Trophoblast cell (in vitro differentiated cells and primary cell): Measurements from ENCODE around the gene CFAP44.

ENCODE experiments used
- DNase-seq, 2 donors: peaks; one replicate each; pipeline ENCODE4 v3.0.0-alpha.2; 2016
- H2AFZ ChIP-seq: 2 replicates; pipeline ENCODE4 v1.6.1; 2013; ENCODE audit warnings: low read length, moderate library complexity, mild to moderate bottlenecking; ENCODE audit not compliant: insufficient read depth, poor library complexity
- H2AK5ac ChIP-seq: 2 replicates; pipeline ENCODE4 v1.6.1; 2013; ENCODE audit warnings: mild to moderate bottlenecking, low read length
- H2BK120ac ChIP-seq: 2 replicates; pipeline ENCODE4 v1.6.1; 2013; ENCODE audit warnings: low read length, mild to moderate bottlenecking, moderate library complexity; ENCODE audit not compliant: insufficient read depth, poor library complexity
- H2BK12ac ChIP-seq: 2 replicates; pipeline ENCODE4 v1.6.1; 2013; ENCODE audit warnings: mild to moderate bottlenecking, low read length, moderate library complexity
- H2BK5ac ChIP-seq: 2 replicates; pipeline ENCODE4 v1.6.1; 2013; ENCODE audit warnings: low read length, low read depth, moderate library complexity, mild to moderate bottlenecking; ENCODE audit not compliant: poor library complexity
- H3K14ac ChIP-seq: 2 replicates; pipeline ENCODE4 v1.6.1; 2013; ENCODE audit warnings: mild to moderate bottlenecking, low read length
- H3K18ac ChIP-seq: 2 replicates; pipeline ENCODE4 v1.6.1; 2013; ENCODE audit warnings: mild to moderate bottlenecking, low read length
- H3K23ac ChIP-seq: 2 replicates; pipeline ENCODE4 v1.6.1; 2013; ENCODE audit warnings: low read length
- H3K27ac ChIP-seq: 2 replicates; pipeline ENCODE4 v1.5.1; 2013; ENCODE audit warnings: low read depth, mild to moderate bottlenecking, inconsistent platforms, low read length, moderate library complexity
- H3K27me3 ChIP-seq: 2 replicates; pipeline ENCODE4 v1.6.1; 2013; ENCODE audit warnings: inconsistent platforms, mild to moderate bottlenecking, low read length, moderate library complexity; ENCODE audit not compliant: insufficient read depth
- H3K36me3 ChIP-seq, 2 experiments: 1 replicate in 1 of 2; 2 replicates in 1 of 2; pipeline ENCODE4 v1.6.1; 2013; ENCODE audit warnings: low read length in 2 of 2, mild to moderate bottlenecking in 2 of 2, moderate library complexity in 1 of 2; ENCODE audit not compliant: insufficient read depth in 2 of 2, control insufficient read depth in 1 of 2
- H3K4ac ChIP-seq: 2 replicates; pipeline ENCODE4 v1.6.1; 2013; ENCODE audit warnings: low read depth, mild to moderate bottlenecking, low read length, moderate library complexity
- H3K4me1 ChIP-seq, 2 experiments: 1 replicate in 1 of 2; 2 replicates in 1 of 2; pipeline ENCODE4 v1.6.1; 2013; ENCODE audit warnings: low read length in 2 of 2, mild to moderate bottlenecking in 2 of 2, moderate library complexity in 1 of 2; ENCODE audit not compliant: insufficient read depth in 2 of 2, control insufficient read depth in 1 of 2
- H3K4me2 ChIP-seq: 2 replicates; pipeline ENCODE4 v1.6.1; 2013; ENCODE audit warnings: inconsistent platforms, mild to moderate bottlenecking, low read length, moderate library complexity
- H3K4me3 ChIP-seq: 2 replicates; pipeline ENCODE4 v1.5.1; 2013; ENCODE audit warnings: mild to moderate bottlenecking, low read depth, low read length, inconsistent platforms
- H3K79me1 ChIP-seq: one replicate; pipeline ENCODE4 v1.6.1; 2013; ENCODE audit warnings: low read length
- H3K79me2 ChIP-seq: 2 replicates; pipeline ENCODE4 v1.6.1; 2013; ENCODE audit warnings: low read length, mild to moderate bottlenecking; ENCODE audit not compliant: control insufficient read depth, insufficient read depth, poor library complexity
- H3K9ac ChIP-seq: 2 replicates; pipeline ENCODE4 v1.6.1; 2013; ENCODE audit warnings: mild to moderate bottlenecking, low read length
- H3K9me3 ChIP-seq: 2 replicates; pipeline ENCODE4 v1.6.1; 2013; ENCODE audit warnings: low read depth, mild to moderate bottlenecking, control low read depth, inconsistent platforms, low read length; ENCODE audit not compliant: insufficient read depth
- H4K12ac ChIP-seq: 2 replicates; pipeline ENCODE4 v1.6.1; 2013; ENCODE audit warnings: low read depth, mild to moderate bottlenecking, low read length, moderate library complexity
- H4K8ac ChIP-seq: 2 replicates; pipeline ENCODE4 v1.6.1; 2013; ENCODE audit warnings: low read depth, mild to moderate bottlenecking, low read length, moderate library complexity
- H4K91ac ChIP-seq: one replicate; pipeline ENCODE4 v1.6.1; 2013; ENCODE audit warnings: low read depth, mild to moderate bottlenecking, low read length, moderate library complexity
- WGBS: extraction: QIAGEN DNeasy Blood & Tissue Kit; methylation state at CpG from one replicate; pipeline ENCODE4 v1.1.7; 2013; ENCODE audit warnings: missing lambda C conversion rate; ENCODE audit not compliant: insufficient read length, insufficient coverage; ENCODE audit errors: extremely low coverage; 5-methylcytosine and 5-hydroxymethylcytosine counted together

Gene CFAP44

DNA sequence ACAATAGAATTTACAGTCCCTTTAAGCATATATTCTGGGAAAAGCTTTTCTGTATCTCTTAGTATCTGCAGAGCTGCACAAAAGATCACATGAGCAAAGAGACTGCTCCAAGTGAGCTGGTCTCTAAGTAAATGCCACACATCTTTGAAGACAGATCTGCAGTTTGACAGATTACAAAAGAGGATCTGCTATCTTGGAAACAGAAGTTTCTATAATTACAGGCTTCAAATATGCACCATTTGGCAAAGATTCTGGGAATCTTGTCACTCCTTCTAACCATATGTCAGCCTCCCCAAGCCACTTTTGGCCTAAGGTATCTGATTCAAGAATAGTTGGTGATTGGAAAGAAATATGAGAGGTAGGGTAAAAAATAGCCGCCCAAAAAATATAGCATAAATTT lies 9.6 kb upstream of the CFAP44 start:
- Histone ChIP-seq H3K4me2 (no peak overlapping the region), H3K27me3 (no peaks in the 10 kb centered on the region), H3K4me3 (no peak overlapping the region), H4K12ac (no peak overlapping the region), H3K23ac (no peak overlapping the region), H4K91ac (no peak overlapping the region), H3K9me3 (no peaks in the 10 kb centered on the region), H2AK5ac (no peak overlapping the region), H3K79me1 (no peaks in the 10 kb centered on the region), H3K9ac (no peak overlapping the region), H3K14ac (no peak overlapping the region), H3K27ac (no peak overlapping the region), H3K18ac (no peak overlapping the region), H2BK5ac (no peak overlapping the region), H2BK12ac (no peak overlapping the region), H2AFZ (no peak overlapping the region), H3K36me3 (peaks cover 0 to 2% of the 10 kb centered on the region in 2 experiments), H3K4me1 (no peaks in the 10 kb centered on the region), H4K8ac (no peak overlapping the region), H3K79me2 (no peaks in the 10 kb centered on the region), H3K4ac (no peak overlapping the region), H2BK120ac (no peak overlapping the region)
- no CpG with 5 or more reads among the region's 1 CpG for WGBS
- DNase-seq: no peak

DNA sequence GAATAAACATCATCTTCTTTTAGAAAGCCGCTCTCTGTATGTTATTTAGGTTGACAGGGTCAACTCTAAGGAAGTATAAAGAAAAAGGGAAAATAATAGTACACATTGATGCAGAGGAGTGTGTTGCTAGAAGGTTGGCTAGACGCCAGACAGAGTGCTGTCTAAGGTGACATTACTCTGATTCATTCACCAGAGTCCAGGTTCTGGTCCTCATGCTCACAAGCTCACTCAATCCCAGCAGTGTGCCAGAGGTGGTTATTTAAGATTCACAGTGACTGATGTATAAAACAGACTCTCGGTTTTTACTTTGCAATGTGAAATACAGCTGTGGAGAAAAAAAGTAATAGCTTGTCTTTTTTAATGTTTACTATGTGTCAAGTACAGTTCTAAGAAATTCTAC lies 1.7 kb downstream of the CFAP44 start:
- H3K79me1 ChIP-seq: no peaks in the 10 kb centered on the region
- H3K23ac ChIP-seq: no peak overlapping the region

DNA sequence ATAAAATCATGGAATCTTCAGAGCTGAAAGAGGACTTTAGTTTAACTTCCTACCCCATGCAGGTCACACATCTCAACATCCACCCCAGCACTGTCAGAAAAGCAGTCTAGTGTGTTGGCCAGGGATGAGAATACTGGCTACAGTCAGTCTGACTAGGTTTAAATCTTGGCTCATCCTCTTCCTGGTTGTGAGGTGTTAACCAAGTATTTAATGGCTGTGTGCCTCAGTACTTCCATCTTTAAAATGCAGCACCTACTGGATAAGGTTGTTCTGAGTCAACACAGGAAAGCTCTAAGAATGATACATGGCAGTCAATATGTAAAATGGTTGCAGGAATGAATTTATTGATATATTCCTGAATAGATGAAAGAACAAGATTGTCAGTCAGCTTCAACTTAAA lies 3.1 kb downstream of the CFAP44 start:
- Histone ChIP-seq H4K8ac (no peak overlapping the region), H2BK12ac (no peak overlapping the region), H3K27ac (no peak overlapping the region), H3K36me3 (no peaks in the 10 kb centered on the region), H3K23ac (no peak overlapping the region), H3K27me3 (no peaks in the 10 kb centered on the region), H2AK5ac (no peak overlapping the region), H3K9ac (no peak overlapping the region), H3K14ac (no peak overlapping the region), H2BK5ac (no peak overlapping the region), H3K4me3 (no peak overlapping the region), H3K4me2 (no peak overlapping the region), H3K79me2 (no peaks in the 10 kb centered on the region), H2BK120ac (no peak overlapping the region), H3K9me3 (no peaks in the 10 kb centered on the region), H3K79me1 (no peaks in the 10 kb centered on the region), H4K12ac (no peak overlapping the region), H4K91ac (no peak overlapping the region), H3K4me1 (peaks cover 0 to 1% of the 10 kb centered on the region in 2 experiments), H3K4ac (no peak overlapping the region), H3K18ac (no peak overlapping the region), H2AFZ (no peak overlapping the region)
- no peak for DNase-seq

More for the DNA sequence above, 1.7 kb downstream of the CFAP44 start:
- Histone ChIP-seq H3K27ac (no peak overlapping the region), H2BK12ac (no peak overlapping the region), H2AFZ (no peak overlapping the region), H3K14ac (no peak overlapping the region), H3K36me3 (peaks cover 0 to 3% of the 10 kb centered on the region in 2 experiments), H2AK5ac (no peak overlapping the region), H3K4me3 (no peak overlapping the region), H3K9ac (no peak overlapping the region), H4K91ac (no peak overlapping the region), H3K4ac (no peak overlapping the region), H3K18ac (no peak overlapping the region), H2BK120ac (no peak overlapping the region), H3K4me2 (no peak overlapping the region), H3K9me3 (no peaks in the 10 kb centered on the region), H4K12ac (no peak overlapping the region), H3K4me1 (peaks cover 0 to 1% of the 10 kb centered on the region in 2 experiments), H4K8ac (no peak overlapping the region), H2BK5ac (no peak overlapping the region), H3K79me2 (no peaks in the 10 kb centered on the region), H3K27me3 (no peaks in the 10 kb centered on the region)
- no CpG with 5 or more reads among the region's 3 CpGs for WGBS
- DNase-seq: no peak

DNA sequence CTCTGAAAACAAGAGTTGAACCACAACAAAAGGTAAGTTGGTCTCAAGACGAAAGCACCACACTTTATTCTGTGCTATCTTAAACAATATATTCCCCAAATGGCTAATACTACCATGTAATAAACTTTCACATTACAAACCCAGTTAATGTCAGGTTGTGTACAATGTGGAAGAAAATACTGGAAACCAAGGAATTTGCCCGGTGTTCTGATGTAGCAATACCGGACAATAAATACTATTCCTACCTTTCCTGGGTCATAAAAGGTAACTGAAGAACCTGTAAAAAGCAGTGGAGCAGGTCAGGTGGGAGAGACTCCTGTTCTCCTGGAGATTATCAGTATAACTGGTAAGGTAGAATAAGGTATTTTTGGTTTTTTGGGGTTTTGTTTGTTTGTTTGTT lies 3.9 kb downstream of the CFAP44 start:
- no peaks in the 10 kb centered on the region for H3K79me1 ChIP-seq

More for the DNA sequence above, 3.9 kb downstream of the CFAP44 start:
- H3K4ac ChIP-seq: no peak overlapping the region
- H2BK12ac ChIP-seq: no peak overlapping the region
- no peak overlapping the region for H2BK5ac ChIP-seq
- no peak overlapping the region for H4K91ac ChIP-seq
- H4K8ac ChIP-seq: no peak overlapping the region
- no peak overlapping the region for H3K4me2 ChIP-seq
- DNase-seq: no peak
- H3K9ac ChIP-seq: no peak overlapping the region
- no peaks in the 10 kb centered on the region for H3K27me3 ChIP-seq
- H3K9me3 ChIP-seq: no peaks in the 10 kb centered on the region
- no peaks in the 10 kb centered on the region for H3K79me2 ChIP-seq
- H3K18ac ChIP-seq: no peak overlapping the region
- H3K14ac ChIP-seq: no peak overlapping the region
- no peak overlapping the region for H4K12ac ChIP-seq
- no peak overlapping the region for H2AFZ ChIP-seq
- H2BK120ac ChIP-seq: no peak overlapping the region
- H3K4me1 ChIP-seq: peaks cover 0 to 1% of the 10 kb centered on the region in 2 experiments
- no peaks in the 10 kb centered on the region for H3K36me3 ChIP-seq
- no peak overlapping the region for H2AK5ac ChIP-seq
- WGBS: no CpG with 5 or more reads among the region's 3 CpGs
- no peak overlapping the region for H3K27ac ChIP-seq
- H3K23ac ChIP-seq: no peak overlapping the region
- H3K4me3 ChIP-seq: no peak overlapping the region
